ENCODE measurements around the gene CCDC85B. TPM values are rescaled to one million over a fixed set of nuclear protein-coding genes. Genes with fewer than 3 reads are reported as not detected.

CCDC85B gene
- total RNA-seq, 1 experiment from 2014 or later = 55.3 TPM

DNA sequence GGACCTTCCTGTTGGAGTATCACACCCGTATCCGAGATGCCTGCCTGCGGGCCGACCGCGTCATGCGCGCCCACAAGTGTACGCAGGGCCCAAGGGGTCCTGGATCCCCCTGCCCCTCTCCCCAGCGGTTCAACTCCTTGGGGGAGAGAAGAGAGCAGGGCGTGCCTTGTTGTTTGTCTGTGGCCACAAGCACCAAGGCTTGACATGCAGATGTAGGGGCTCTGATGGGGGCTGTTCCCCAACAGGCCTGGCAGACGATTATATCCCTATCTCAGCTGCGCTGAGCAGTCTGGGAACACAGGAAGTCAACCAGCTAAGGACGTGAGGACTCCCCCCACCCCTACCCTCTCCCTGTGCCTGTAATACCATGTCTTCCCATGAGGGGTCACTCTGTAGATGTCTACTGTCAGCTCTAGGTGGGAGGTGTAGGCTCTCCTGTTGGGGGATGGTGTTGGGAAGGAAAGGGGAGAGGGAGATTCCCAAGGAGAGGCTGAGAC, 39.3 kb upstream of the CCDC85B start (continued):
- TF ChIP-seq, protein P1, sequence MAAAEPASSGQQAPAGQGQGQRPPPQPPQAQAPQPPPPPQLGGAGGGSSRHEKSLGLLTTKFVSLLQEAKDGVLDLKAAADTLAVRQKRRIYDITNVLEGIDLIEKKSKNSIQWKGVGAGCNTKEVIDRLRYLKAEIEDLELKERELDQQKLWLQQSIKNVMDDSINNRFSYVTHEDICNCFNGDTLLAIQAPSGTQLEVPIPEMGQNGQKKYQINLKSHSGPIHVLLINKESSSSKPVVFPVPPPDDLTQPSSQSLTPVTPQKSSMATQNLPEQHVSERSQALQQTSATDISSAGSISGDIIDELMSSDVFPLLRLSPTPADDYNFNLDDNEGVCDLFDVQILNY (CRISPR knock-in tag; IDR thresholded peaks at IDR 0.05) = no peak
- TF ChIP-seq KAT7 (CRISPR knock-in tag; IDR thresholded peaks at IDR 0.05; ENCODE audit: borderline replicate concordance) (no peak), ZNF671 (CRISPR knock-in tag; IDR thresholded peaks at IDR 0.05) (no peak; the same call in 1 of the 2 replicates), TP53 (CRISPR knock-in tag; IDR thresholded peaks at IDR 0.05) (no peak), NR2C2 (CRISPR knock-in tag; IDR thresholded peaks at IDR 0.05) (no peak), TCF7 (CRISPR knock-in tag; IDR thresholded peaks at IDR 0.05; ENCODE audit: low read depth) (no peak), PRRX2 (CRISPR knock-in tag; IDR thresholded peaks at IDR 0.05) (0 out of 2 replicates have a peak, but pooled peaks have one; percentile 17), ZNF219 (CRISPR knock-in tag; IDR thresholded peaks at IDR 0.05; ENCODE audit: borderline replicate concordance) (no peak), EMX1 (CRISPR knock-in tag; IDR thresholded peaks at IDR 0.05) (no peak; the same call in 1 of the 2 replicates), ZNF396 (CRISPR knock-in tag; IDR thresholded peaks at IDR 0.05; ENCODE audit: borderline replicate concordance) (no peak), TEAD4 (CRISPR knock-in tag; IDR thresholded peaks at IDR 0.05) (no peak), ATF1 (CRISPR knock-in tag; IDR thresholded peaks at IDR 0.05) (no peak), ZBTB21 (CRISPR knock-in tag; IDR thresholded peaks at IDR 0.05; ENCODE audit: borderline replicate concordance) (no peak), ZNF423 (CRISPR knock-in tag; IDR thresholded peaks at IDR 0.05) (no peak), NR3C1 (CRISPR knock-in tag; conservative IDR thresholded peaks at IDR 0.05; ENCODE audit: low read depth) (no peak)
- TF ChIP-seq, protein P2, sequence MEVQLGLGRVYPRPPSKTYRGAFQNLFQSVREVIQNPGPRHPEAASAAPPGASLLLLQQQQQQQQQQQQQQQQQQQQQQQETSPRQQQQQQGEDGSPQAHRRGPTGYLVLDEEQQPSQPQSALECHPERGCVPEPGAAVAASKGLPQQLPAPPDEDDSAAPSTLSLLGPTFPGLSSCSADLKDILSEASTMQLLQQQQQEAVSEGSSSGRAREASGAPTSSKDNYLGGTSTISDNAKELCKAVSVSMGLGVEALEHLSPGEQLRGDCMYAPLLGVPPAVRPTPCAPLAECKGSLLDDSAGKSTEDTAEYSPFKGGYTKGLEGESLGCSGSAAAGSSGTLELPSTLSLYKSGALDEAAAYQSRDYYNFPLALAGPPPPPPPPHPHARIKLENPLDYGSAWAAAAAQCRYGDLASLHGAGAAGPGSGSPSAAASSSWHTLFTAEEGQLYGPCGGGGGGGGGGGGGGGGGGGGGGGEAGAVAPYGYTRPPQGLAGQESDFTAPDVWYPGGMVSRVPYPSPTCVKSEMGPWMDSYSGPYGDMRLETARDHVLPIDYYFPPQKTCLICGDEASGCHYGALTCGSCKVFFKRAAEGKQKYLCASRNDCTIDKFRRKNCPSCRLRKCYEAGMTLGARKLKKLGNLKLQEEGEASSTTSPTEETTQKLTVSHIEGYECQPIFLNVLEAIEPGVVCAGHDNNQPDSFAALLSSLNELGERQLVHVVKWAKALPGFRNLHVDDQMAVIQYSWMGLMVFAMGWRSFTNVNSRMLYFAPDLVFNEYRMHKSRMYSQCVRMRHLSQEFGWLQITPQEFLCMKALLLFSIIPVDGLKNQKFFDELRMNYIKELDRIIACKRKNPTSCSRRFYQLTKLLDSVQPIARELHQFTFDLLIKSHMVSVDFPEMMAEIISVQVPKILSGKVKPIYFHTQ (CRISPR knock-in tag; IDR thresholded peaks at IDR 0.05) = peak; percentile 61; the same call in 1 of the 2 replicates
- TF ChIP-seq, protein P3, sequence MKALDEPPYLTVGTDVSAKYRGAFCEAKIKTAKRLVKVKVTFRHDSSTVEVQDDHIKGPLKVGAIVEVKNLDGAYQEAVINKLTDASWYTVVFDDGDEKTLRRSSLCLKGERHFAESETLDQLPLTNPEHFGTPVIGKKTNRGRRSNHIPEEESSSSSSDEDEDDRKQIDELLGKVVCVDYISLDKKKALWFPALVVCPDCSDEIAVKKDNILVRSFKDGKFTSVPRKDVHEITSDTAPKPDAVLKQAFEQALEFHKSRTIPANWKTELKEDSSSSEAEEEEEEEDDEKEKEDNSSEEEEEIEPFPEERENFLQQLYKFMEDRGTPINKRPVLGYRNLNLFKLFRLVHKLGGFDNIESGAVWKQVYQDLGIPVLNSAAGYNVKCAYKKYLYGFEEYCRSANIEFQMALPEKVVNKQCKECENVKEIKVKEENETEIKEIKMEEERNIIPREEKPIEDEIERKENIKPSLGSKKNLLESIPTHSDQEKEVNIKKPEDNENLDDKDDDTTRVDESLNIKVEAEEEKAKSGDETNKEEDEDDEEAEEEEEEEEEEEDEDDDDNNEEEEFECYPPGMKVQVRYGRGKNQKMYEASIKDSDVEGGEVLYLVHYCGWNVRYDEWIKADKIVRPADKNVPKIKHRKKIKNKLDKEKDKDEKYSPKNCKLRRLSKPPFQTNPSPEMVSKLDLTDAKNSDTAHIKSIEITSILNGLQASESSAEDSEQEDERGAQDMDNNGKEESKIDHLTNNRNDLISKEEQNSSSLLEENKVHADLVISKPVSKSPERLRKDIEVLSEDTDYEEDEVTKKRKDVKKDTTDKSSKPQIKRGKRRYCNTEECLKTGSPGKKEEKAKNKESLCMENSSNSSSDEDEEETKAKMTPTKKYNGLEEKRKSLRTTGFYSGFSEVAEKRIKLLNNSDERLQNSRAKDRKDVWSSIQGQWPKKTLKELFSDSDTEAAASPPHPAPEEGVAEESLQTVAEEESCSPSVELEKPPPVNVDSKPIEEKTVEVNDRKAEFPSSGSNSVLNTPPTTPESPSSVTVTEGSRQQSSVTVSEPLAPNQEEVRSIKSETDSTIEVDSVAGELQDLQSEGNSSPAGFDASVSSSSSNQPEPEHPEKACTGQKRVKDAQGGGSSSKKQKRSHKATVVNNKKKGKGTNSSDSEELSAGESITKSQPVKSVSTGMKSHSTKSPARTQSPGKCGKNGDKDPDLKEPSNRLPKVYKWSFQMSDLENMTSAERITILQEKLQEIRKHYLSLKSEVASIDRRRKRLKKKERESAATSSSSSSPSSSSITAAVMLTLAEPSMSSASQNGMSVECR (CRISPR knock-in tag; IDR thresholded peaks at IDR 0.05; ENCODE audit: borderline replicate concordance) = no peak
- TF ChIP-seq, protein P4, sequence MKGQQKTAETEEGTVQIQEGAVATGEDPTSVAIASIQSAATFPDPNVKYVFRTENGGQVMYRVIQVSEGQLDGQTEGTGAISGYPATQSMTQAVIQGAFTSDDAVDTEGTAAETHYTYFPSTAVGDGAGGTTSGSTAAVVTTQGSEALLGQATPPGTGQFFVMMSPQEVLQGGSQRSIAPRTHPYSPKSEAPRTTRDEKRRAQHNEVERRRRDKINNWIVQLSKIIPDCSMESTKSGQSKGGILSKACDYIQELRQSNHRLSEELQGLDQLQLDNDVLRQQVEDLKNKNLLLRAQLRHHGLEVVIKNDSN (CRISPR knock-in tag; IDR thresholded peaks at IDR 0.05) = no peak
- TF ChIP-seq, protein P5, sequence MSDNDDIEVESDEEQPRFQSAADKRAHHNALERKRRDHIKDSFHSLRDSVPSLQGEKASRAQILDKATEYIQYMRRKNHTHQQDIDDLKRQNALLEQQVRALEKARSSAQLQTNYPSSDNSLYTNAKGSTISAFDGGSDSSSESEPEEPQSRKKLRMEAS (CRISPR knock-in tag; IDR thresholded peaks at IDR 0.05) = no peak
- TF ChIP-seq, protein P6, sequence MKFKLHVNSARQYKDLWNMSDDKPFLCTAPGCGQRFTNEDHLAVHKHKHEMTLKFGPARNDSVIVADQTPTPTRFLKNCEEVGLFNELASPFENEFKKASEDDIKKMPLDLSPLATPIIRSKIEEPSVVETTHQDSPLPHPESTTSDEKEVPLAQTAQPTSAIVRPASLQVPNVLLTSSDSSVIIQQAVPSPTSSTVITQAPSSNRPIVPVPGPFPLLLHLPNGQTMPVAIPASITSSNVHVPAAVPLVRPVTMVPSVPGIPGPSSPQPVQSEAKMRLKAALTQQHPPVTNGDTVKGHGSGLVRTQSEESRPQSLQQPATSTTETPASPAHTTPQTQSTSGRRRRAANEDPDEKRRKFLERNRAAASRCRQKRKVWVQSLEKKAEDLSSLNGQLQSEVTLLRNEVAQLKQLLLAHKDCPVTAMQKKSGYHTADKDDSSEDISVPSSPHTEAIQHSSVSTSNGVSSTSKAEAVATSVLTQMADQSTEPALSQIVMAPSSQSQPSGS (CRISPR knock-in tag; IDR thresholded peaks at IDR 0.05; ENCODE audit: borderline replicate concordance, low read depth) = no peak
